CD4-positive, alpha-beta T cell treated with Interleukin-10 for 1 hour (primary cell): ENCODE results near the gene PURA.
"Not testable (repeated sequence)": the region's sequence is repeated elsewhere in the genome, so short reads cannot be mapped to it uniquely, and the experiment has no call there.

Experiments used
- DNase-seq: peaks from one replicate; pipeline ENCODE4 v3.0.0-alpha.2; 2020

PURA gene

DNA sequence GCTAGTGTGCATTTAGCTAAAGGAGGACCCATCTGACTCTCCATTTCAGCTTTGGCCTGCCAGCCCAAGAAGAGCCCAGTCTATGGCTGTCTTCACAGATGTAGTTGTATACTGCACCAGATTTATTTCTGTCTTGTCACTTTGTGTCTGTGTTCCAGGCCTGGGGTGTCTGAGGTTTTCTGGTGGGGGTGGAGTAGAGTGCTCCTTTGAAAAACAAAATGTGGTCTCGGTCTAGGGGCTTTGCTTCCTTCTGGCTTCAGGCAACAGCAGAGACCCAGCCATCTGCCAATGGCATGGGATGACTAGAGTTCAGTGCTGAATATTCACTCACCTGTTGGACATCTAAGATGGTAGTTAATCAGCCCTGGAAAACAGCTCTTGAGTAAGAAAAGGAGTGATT, 22.7 kb downstream of the PURA start:
- DNase-seq, result no peak

DNA sequence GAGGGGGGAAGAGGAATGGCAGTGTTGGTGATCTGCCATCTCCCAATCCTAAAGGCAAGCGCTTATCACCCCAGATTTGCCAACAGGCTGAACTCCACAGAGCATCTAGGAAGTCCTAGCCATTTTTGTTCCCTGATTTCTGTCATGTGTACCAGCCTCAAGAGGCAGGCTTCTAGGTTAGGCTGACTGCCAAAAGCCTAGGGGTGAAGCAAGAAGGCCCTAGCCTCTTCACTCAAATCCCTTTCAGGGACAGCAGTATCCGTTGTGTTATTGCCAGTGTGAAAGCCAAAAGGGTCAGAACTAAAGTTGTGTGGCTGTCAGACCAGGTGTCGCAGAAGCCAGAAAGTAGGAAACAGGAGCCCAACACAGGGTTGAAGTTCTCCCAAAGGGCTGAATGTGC, 26.5 kb downstream of the PURA start:
- no peak for DNase-seq

- no peak for DNase-seq
Observed at GRCh38 chr5:140141241-140141640, 27.3 kb downstream of the PURA start.

DNA sequence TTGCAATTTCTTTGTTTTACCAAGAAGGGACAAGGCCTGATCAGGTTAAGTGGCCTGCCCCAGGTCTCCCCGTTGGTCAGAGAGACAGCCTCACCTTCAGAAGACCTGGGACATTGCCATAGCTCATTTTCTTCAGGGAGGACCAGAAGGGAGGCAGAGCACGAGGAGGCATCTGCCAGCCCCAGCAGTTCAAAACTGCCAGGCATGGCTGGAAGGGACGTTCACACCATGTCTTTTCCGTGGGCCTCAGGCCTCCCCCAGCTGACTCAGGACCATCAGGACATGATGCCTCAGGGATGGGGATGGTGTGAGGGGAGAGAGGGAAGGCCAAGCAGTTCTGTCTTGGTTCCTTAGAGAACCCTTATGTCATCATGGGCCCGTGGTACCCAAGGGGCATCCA, 28.3 kb downstream of the PURA start:
- no peak for DNase-seq

- DNase-seq, result no peak
Observed at GRCh38 chr5:140142856-140143255, 28.9 kb downstream of the PURA start.

- no peak for DNase-seq
Observed at GRCh38 chr5:140143521-140144258, 29.8 kb downstream of the PURA start.

GRCh38 chr5:140145256-140145655, 31.3 kb downstream of the PURA start:
- DNase-seq, result no peak

- DNase-seq, result peak; percentile 60
Observed at GRCh38 chr5:140145818-140146522, 32.1 kb downstream of the PURA start.

DNA sequence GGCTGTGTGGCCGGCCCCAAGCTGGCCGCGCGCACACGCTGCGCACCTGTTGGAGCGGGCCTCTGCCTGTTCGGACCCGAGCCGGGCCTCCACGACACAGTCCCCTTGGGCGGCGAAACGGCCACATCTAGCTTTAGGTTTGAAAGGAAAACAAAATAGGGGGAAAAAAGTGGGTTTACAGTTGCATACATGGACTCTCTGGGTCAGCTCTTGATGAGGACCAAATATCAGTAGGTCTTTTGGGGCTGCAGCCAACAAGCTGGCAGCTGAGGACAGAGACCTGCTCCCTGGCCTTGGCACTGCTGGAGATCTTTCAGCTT, 32.6 kb downstream of the PURA start:
- DNase-seq, result no peak

GRCh38 chr5:140147460-140147859, 33.6 kb downstream of the PURA start:
- DNase-seq, result no peak

- no peak for DNase-seq
Observed at GRCh38 chr5:140148508-140148907, 34.6 kb downstream of the PURA start.

DNA sequence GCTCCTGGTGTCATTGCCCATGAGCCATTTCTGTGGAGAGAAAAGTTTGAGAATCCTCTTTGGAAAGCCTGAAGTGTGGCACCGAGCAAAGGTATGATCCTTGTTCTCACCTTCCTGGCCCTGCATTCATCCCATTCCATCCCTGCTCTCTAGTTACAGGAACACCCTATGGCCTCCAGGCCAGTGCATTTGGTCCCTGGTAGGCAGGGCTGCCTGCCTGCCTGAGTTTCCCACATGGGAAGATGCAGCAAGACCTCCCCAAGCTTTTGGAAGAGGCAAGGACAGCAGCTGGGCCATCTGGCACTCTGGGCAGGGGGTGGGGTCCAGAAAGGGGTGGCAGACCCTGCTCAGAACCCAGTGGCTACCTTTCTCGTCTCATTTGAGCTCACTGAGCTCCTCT, 36.3 kb downstream of the PURA start:
- DNase-seq, result no peak

DNA sequence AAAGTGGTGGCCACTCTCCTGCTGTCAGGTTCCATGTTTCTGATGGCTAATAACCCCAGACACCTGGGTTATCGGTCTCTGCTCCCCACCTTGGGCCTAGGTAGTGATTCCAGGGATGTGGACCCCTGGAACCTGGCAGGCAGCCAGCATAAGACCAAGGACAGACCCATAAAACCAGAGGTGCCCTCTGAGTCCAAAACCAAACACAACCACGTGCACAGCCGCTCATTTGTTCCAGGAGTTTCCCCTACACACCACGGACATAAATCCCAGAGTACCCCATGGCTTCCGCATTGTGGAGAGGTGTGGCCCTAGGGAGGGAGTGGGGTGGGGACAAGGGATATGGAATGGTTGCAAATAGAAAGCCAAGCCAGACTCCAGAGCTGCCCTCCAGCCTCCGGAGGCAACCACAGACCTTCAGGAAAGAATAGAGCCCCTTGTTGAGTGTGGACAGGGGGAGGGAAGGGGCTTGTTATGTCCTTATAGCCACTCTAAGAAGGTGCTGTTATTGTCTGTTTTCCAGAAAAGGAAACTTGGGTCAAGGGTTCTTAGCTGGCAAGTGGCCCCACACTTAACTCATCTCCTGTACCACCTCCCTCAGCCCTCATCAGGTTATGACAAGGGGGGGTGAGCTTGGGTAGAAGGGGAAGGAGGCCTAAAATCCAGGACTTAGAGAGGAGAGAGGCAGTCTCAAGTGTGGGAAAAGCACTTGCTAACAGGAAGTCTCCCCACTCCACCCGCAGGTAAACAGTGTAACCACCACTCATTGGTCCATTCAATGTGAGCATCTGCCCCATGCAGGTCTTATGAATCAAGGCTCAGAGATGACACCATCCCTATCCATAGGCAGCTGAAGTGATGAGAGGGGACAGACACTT, 37.5 kb downstream of the PURA start:
- DNase-seq, result no peak

- no peak for DNase-seq
Observed at GRCh38 chr5:140152022-140152999, 38.4 kb downstream of the PURA start.

DNA sequence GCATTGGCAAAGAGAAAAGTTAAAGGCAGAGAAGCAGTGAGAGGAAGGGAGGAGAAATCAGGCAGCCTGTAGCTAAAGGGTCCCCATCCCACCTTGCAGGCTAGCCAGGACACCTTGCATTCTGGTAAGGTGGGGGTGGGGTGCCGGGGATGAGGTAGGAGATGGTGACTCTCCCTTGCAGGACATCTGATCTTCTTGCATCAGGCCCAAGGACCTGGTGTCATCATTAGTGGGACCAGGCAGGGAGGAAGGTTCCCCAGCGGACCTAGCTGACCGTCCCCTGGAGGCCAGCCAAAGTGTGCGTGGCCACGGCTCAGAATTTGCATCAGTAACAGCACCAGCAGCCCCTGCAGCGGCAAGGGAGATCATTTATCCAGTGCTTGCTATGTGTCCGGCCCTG, 39.3 kb downstream of the PURA start:
- DNase-seq, result no peak

DNA sequence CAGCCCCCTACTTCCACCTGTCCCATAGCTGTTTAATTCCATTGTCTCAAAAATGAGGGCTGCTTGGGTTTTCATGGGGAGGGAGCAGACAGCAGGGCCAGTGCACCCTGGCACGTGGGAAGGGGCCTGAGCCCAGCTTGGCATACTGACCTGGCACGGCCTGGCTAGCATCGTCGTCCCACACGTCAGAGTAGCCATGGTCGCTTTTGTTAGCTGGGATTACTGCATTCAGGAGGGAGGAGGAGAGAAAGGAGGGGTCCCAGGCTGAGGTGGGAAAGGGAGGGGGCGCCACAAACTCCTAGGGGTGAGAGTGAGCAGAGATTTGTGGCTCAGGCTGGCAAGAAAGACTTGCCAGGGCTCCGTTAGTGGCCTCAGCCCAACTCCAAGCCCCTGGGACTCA, 40.0 kb downstream of the PURA start:
- DNase-seq, result no peak

DNA sequence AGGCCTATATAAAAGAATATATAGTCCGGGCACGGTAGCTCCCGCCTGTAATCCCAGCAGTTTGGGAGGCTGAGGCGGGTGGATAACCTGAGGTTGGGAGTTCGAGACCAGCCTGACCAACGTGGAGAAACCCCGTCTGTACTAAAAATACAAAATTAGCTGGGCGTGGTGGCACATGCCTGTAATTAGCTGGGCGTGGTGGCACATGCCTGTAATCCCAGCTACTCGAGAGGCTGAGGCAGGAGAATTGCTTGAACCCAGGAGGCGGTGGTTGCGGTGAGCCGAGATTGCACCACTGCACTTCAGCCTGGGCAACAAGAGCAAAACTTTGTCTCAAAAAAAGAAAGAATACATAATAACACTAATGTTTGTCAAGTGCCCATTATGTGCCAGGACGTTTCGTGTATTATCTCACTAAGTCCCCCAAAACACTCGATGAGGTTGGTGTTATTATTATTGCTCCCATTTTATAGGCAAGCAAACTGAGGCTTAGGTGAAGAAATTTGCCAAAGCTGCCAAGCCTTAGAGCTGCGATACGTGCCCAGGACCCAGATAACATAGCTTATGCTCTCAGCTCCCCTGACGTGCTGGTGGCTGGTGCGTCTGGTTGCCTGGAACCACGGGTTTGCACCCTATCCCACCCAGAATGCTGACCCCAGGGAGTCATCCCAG, 40.9 kb downstream of the PURA start:
- DNase-seq, result not testable (repeated sequence)

GRCh38 chr5:140157032-140157781, 43.3 kb downstream of the PURA start:
- DNase-seq, result peak; percentile 88

DNA sequence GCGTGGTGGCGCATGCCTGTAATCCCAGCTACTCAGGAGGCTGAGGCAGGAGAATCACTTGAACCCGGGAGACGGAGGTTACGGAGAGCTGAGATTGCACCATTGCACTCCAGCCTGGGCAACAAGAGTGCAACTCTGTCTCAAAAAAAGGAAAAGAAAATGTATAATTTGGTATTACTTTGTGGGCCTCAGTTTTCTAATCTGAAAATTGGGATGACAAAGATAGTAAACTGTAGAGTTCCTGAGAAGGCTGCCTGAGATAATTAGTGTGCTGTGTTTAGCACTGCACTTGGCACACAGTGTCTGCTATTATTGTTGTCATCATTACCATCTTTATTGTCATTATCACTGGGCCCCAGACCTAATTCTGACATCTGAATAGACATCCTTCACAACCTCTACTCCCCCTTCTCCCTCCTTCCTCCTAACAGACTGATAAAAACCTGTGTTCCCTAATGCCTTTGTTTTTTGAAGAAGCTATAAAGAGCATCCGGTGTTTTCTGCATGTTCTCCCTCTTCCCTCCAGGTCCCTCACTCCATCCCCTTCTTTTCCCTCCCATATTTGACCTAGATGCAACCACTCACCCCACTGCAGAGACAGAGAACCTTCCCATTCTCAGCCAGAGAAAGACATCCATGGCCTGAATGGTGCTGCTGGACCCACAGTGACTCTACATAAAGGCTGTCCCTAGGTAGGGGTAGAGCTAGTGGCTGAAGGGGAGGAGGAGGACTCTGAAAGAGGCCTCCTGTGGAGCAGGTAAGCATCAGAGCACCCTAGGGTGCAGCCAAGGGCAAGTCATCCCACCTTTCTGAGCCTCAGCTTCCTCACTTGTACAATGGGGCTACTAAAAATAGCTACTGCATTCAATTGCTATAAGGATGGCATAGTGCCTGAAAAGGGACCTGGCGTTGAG, 45.4 kb downstream of the PURA start:
- DNase-seq, result no peak

GRCh38 chr5:140162275-140162674, 48.4 kb downstream of the PURA start:
- DNase-seq, result no peak
